OCI-LY7 (cell line): ENCODE data around the gene FAIM2.

Experiments
- CTCF ChIP-seq: fragments of 200-600 bp; sonication (generic); conservative IDR thresholded peaks from 2 replicates; pipeline ENCODE4 v1.5.1; 2014; ENCODE audit warnings: mild to moderate bottlenecking, antibody characterized with exemption, low read length, moderate library complexity, mixed read lengths
- EZH2phosphoT487 ChIP-seq: fragments of 200-600 bp; sonication (generic); IDR thresholded peaks from 2 replicates; pipeline ENCODE4 v1.6.1; 2018; ENCODE audit warnings: low read depth, borderline replicate concordance, mild to moderate bottlenecking, mixed run types, antibody characterized with exemption, low read length, moderate library complexity, mixed read lengths

- TF ChIP-seq CTCF (no peak), EZH2phosphoT487 (no peak)
These were observed 27.6 kb downstream of the FAIM2 start for GRCh38 chr12:49876070-49876469.
